Measurements from ENCODE around the gene DDN.

DNA sequence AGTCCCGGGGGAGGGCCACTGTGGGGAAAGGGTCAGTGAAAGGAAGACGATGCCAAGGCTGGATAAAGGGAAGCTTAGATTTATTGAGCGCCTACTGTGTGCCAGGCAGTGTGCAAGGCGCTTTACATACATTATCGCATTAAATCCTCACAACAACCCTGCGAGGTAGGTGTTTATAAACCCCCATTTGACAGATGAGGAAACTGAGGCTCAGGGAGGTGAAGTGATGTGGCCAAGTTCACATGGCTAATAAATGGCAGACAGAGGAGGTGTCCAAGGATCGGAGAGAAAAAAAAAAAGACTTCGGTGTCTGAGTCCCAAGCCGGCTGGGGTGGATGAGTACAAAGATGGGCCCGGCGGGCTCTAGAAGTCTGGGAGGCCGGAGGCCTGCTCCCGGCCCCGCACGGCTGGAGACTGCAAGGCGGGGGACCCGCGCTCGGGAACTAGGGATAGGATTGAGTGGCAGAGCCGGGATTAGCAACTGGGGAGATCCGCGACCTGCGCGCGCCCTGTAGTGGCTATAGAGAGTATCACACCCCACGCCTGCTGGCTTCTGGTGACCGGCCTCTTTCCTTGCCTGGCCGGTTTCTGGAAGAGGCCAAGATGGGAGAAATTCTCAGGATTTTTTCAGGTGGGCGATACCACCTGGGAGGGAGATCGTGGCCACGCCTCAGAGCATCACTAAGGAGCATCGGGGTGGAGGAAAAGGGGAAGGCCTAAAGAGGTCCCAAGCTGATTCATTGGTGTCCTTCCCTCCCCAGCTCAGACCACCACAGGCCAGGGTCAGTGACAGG lies 3.9 kb downstream of the DDN start:
- peak; percentile 52 to 93 (median 81) for TF ChIP-seq CTCF (IDR thresholded peaks at IDR 0.05 in 8 of 11, conservative IDR thresholded peaks at IDR 0.05 in 3 of 11)
- no peak for TF ChIP-seq POLR2A (IDR thresholded peaks at IDR 0.05)
- TF ChIP-seq POLR2AphosphoS5 (IDR thresholded peaks at IDR 0.05) = peak in 1 of 3 donors; percentile 18

Data from spleen (tissue), 7 donors.